Measurements from ENCODE around the gene DPYSL4. TPM values are rescaled to one million over a fixed set of nuclear protein-coding genes. Genes with fewer than 3 reads are reported as not detected.

The DPYSL4 gene
- total RNA-seq, 1 donor from 2014 or later: 17.7 TPM

- H3K4me1 Mint-ChIP-seq: peaks cover 13% of the 10 kb centered on the region
- H3K9ac ChIP-seq: no peak overlapping the region
- no peaks in the 10 kb centered on the region for H4K20me1 ChIP-seq (ENCODE audit: low read depth)
- no peaks in the 10 kb centered on the region for H3K9me3 Mint-ChIP-seq
- no peaks in the 10 kb centered on the region for H3K36me3 Mint-ChIP-seq
- peaks cover 3% of the 10 kb centered on the region for H3K27me3 Mint-ChIP-seq (ENCODE audit: insufficient read depth, low read depth)
- DNase-seq (ENCODE audit: low spot score): no peak
- H3K4me3 Mint-ChIP-seq: no peak overlapping the region
- no peak overlapping the region for H3K27ac Mint-ChIP-seq
- H3F3A ChIP-seq (ENCODE audit: low read depth): no peaks in the 10 kb centered on the region
- no peaks in the 10 kb centered on the region for H3K79me2 ChIP-seq (ENCODE audit: low read depth)
- H3K4me2 ChIP-seq: no peak overlapping the region
- H2AFZ ChIP-seq (replicated peaks): no peak overlapping the region
- H3K27ac ChIP-seq: no peak overlapping the region
- no peaks in the 10 kb centered on the region for H3K4me1 ChIP-seq
- no peak overlapping the region for H3K4me3 ChIP-seq
- TF ChIP-seq CTCF (IDR thresholded peaks at IDR 0.05) (no peak), EZH2 (IDR thresholded peaks at IDR 0.05) (no peak), EZH2phosphoT487 (IDR thresholded peaks at IDR 0.05) (no peak)
- no peaks in the 10 kb centered on the region for H3K36me3 ChIP-seq
- H3K9me3 ChIP-seq (ENCODE audit: low read depth): no peaks in the 10 kb centered on the region
- H3K27me3 ChIP-seq: no peaks in the 10 kb centered on the region
Measured at GRCh38 chr10:132138596-132138995, 48.2 kb upstream of the DPYSL4 start.

- H3F3A ChIP-seq (ENCODE audit: low read depth): no peaks in the 10 kb centered on the region
- TF ChIP-seq EZH2phosphoT487 (IDR thresholded peaks at IDR 0.05): no peak
- no peak for TF ChIP-seq EZH2 (IDR thresholded peaks at IDR 0.05)
- no peak overlapping the region for H3K9ac ChIP-seq
- H3K9me3 ChIP-seq (ENCODE audit: low read depth): no peaks in the 10 kb centered on the region
- H4K20me1 ChIP-seq (ENCODE audit: low read depth): no peaks in the 10 kb centered on the region
- Mint-ChIP-seq H3K4me3 (no peak overlapping the region), H3K27ac (no peak overlapping the region), H3K4me1 (peaks cover 9% of the 10 kb centered on the region), H3K9me3 (no peaks in the 10 kb centered on the region), H3K36me3 (no peaks in the 10 kb centered on the region), H3K27me3 (ENCODE audit: insufficient read depth, low read depth) (peaks cover 3% of the 10 kb centered on the region)
- no peak overlapping the region for H3K4me2 ChIP-seq
- H3K79me2 ChIP-seq (ENCODE audit: low read depth): no peaks in the 10 kb centered on the region
- no peaks in the 10 kb centered on the region for H3K27me3 ChIP-seq
- H3K27ac ChIP-seq: no peak overlapping the region
- no peak for DNase-seq (ENCODE audit: low spot score)
- H2AFZ ChIP-seq (replicated peaks): no peak overlapping the region
- no peaks in the 10 kb centered on the region for H3K36me3 ChIP-seq
- no peak overlapping the region for H3K4me3 ChIP-seq
- H3K4me1 ChIP-seq: no peaks in the 10 kb centered on the region
Measured at GRCh38 chr10:132139526-132139925, 47.2 kb upstream of the DPYSL4 start.

- H3K36me3 Mint-ChIP-seq: no peaks in the 10 kb centered on the region
- no peak for DNase-seq (ENCODE audit: low spot score)
- H3K36me3 ChIP-seq: no peaks in the 10 kb centered on the region
- TF ChIP-seq EZH2 (IDR thresholded peaks at IDR 0.05) (no peak), CTCF (IDR thresholded peaks at IDR 0.05) (no peak), EZH2phosphoT487 (IDR thresholded peaks at IDR 0.05) (no peak)
- no peak overlapping the region for H3K4me3 Mint-ChIP-seq
- H3K79me2 ChIP-seq (ENCODE audit: low read depth): no peaks in the 10 kb centered on the region
- no peak overlapping the region for H3K27ac ChIP-seq
- H4K20me1 ChIP-seq (ENCODE audit: low read depth): no peaks in the 10 kb centered on the region
- H3K27me3 Mint-ChIP-seq (ENCODE audit: insufficient read depth, low read depth): peaks cover 3% of the 10 kb centered on the region
- H3F3A ChIP-seq (ENCODE audit: low read depth): no peaks in the 10 kb centered on the region
- no peak overlapping the region for H3K9ac ChIP-seq
- H3K27me3 ChIP-seq: no peaks in the 10 kb centered on the region
- no peak overlapping the region for H2AFZ ChIP-seq (replicated peaks)
- H3K27ac Mint-ChIP-seq: no peak overlapping the region
- no peak overlapping the region for H3K4me3 ChIP-seq
- H3K9me3 Mint-ChIP-seq: no peaks in the 10 kb centered on the region
- no peaks in the 10 kb centered on the region for H3K4me1 ChIP-seq
- no peak overlapping the region for H3K4me2 ChIP-seq
- H3K9me3 ChIP-seq (ENCODE audit: low read depth): no peaks in the 10 kb centered on the region
- peaks cover 9% of the 10 kb centered on the region for H3K4me1 Mint-ChIP-seq
Measured at GRCh38 chr10:132140167-132140925, 46.4 kb upstream of the DPYSL4 start.

- no peaks in the 10 kb centered on the region for H4K20me1 ChIP-seq (ENCODE audit: low read depth)
- peaks cover 3% of the 10 kb centered on the region for H3K27me3 Mint-ChIP-seq (ENCODE audit: insufficient read depth, low read depth)
Measured at GRCh38 chr10:132141076-132141475, 45.7 kb upstream of the DPYSL4 start.

More at GRCh38 chr10:132141076-132141475, 45.7 kb upstream of the DPYSL4 start:
- H3K36me3 Mint-ChIP-seq: no peaks in the 10 kb centered on the region
- Histone ChIP-seq H2AFZ (replicated peaks) (no peak overlapping the region), H3K36me3 (no peaks in the 10 kb centered on the region), H3K4me3 (no peak overlapping the region), H3K9me3 (ENCODE audit: low read depth) (no peaks in the 10 kb centered on the region), H3K27ac (no peak overlapping the region), H3K4me1 (no peaks in the 10 kb centered on the region), H3F3A (ENCODE audit: low read depth) (no peaks in the 10 kb centered on the region), H3K27me3 (no peaks in the 10 kb centered on the region), H3K4me2 (no peak overlapping the region), H3K79me2 (ENCODE audit: low read depth) (no peaks in the 10 kb centered on the region), H3K9ac (no peak overlapping the region)
- no peak for TF ChIP-seq EZH2phosphoT487 (IDR thresholded peaks at IDR 0.05)
- no peak overlapping the region for H3K4me3 Mint-ChIP-seq
- H3K4me1 Mint-ChIP-seq: peaks cover 7% of the 10 kb centered on the region
- H3K9me3 Mint-ChIP-seq: no peaks in the 10 kb centered on the region
- H3K27ac Mint-ChIP-seq: no peak overlapping the region
- DNase-seq (ENCODE audit: low spot score): no peak
